HepG2 (cell line): ENCODE measurements around the gene LRRN3. TPM values are rescaled to one million over a fixed set of nuclear protein-coding genes. Genes with fewer than 3 reads are reported as not detected.

Source experiments
- ATAC-seq: fragments of 200-7000 bp; cut with Tn5 transposase; 3 replicates; pipeline ENCODE4 v1.9.1; 2020; ENCODE audit warnings: mild to moderate bottlenecking, moderate library complexity
- BruUV-seq: library from RNA; stranded (reverse); fragments of 400-500 nt; replicated peaks from 2 replicates; lab custom pipeline; 2021; lab: Mats Ljungman, UMichigan
- CTCF ChIA-PET: fragments of 300-600 bp; formaldehyde crosslinking; extraction: SDS; loops from one replicate; lab custom pipeline; 2021; ENCODE audit warnings: low total read pairs, inconsistent platforms, low intra/inter-chr PET ratio; lab: Yijun Ruan, JAX
- POLR2A ChIA-PET: fragments of 350-600 bp; sonication (Branson Sonifier 250); formaldehyde crosslinking; loops from one replicate; lab custom pipeline; 2020; ENCODE audit warnings: antibody characterized with exemption, inconsistent platforms; lab: Yijun Ruan, JAX
- DNase-seq: peaks from one replicate; pipeline ENCODE4 v3.0.0-alpha.2; 2015; ENCODE audit warnings: low spot score
- FAIRE-seq: peaks from 3 replicates; lab custom pipeline; 2011; peaks lifted over from hg19 to GRCh38; lab: Jason Lieb, UNC
- H2AFZ ChIP-seq: one replicate; pipeline ENCODE4 v1.6.1; 2011; ENCODE audit warnings: low read length, inconsistent platforms
- H3K27ac ChIP-seq: fragments of 300-600 bp; 3 replicates; pipeline ENCODE4 v1.8.0; 2011; ENCODE audit warnings: mixed run types, mild to moderate bottlenecking, mixed read lengths, low read length, inconsistent platforms; ENCODE audit not compliant: insufficient read depth; ENCODE audit errors: extremely low read length
- H3K27me3 ChIP-seq, 2 experiments: fragments of 200-600 bp in 1 of 2; 2 replicates in 1 of 2; 3 replicates in 1 of 2; pipeline versions ENCODE4 v1.6.0 to v1.8.0; 2011; ENCODE audit warnings: low read length in 2 of 2, mild to moderate bottlenecking in 2 of 2, moderate library complexity in 2 of 2, inconsistent platforms in 1 of 2; ENCODE audit not compliant: insufficient read depth in 2 of 2, control insufficient read depth in 1 of 2
- H3K36me3 ChIP-seq, 2 experiments: fragments of 200-600 bp in 1 of 2; replicated peaks in 1 of 2; 2 replicates in 1 of 2; 3 replicates in 1 of 2; pipeline versions ENCODE4 v1.5.1 to v1.8.0; 2011; ENCODE audit warnings: low read length in 2 of 2, inconsistent platforms in 1 of 2; ENCODE audit not compliant: insufficient read depth in 2 of 2, control insufficient read depth in 1 of 2
- H3K4me1 ChIP-seq: 2 replicates; pipeline ENCODE4 v1.5.1; 2012; ENCODE audit warnings: low read length, inconsistent platforms; ENCODE audit not compliant: insufficient read depth
- H3K4me2 ChIP-seq: 2 replicates; pipeline ENCODE4 v1.6.0; 2011; ENCODE audit warnings: low read depth, low read length, inconsistent platforms
- H3K4me3 ChIP-seq, 3 experiments: fragments of 200-600 bp in 1 of 3; sonication (generic), shearing (Covaris generic) in 1 of 3; replicated peaks in 1 of 3; 2 replicates each; pipeline ENCODE4 v1.5.1; 2011 to 2016; ENCODE audit warnings: low read length in 3 of 3, inconsistent platforms in 2 of 3, low read depth in 2 of 3, mild to moderate bottlenecking in 2 of 3, control low read depth in 1 of 3, mixed read lengths in 1 of 3; ENCODE audit not compliant: insufficient read depth in 1 of 3
- H3K79me2 ChIP-seq: one replicate; pipeline ENCODE4 v1.6.1; 2011; ENCODE audit warnings: low read length, inconsistent platforms; ENCODE audit not compliant: insufficient read depth
- H3K9ac ChIP-seq: 2 replicates; pipeline ENCODE4 v1.6.0; 2011; ENCODE audit warnings: mild to moderate bottlenecking, low read depth, low read length, inconsistent platforms; ENCODE audit not compliant: insufficient read depth
- H3K9me3 ChIP-seq: 2 replicates; pipeline ENCODE4 v1.5.1; 2012; ENCODE audit warnings: mild to moderate bottlenecking, low read length
- H4K20me1 ChIP-seq: 2 replicates; pipeline ENCODE4 v1.6.0; 2011; ENCODE audit warnings: inconsistent platforms, mild to moderate bottlenecking, low read length, moderate library complexity; ENCODE audit not compliant: insufficient read depth
- ATRX ChIP-seq: sonication (generic); formaldehyde crosslinking; IDR thresholded peaks from 2 replicates; pipeline ENCODE4 v1.4.0; 2020; ENCODE audit warnings: missing genetic modification reagents, borderline replicate concordance
- HDAC1 ChIP-seq: sonication (generic); formaldehyde crosslinking; IDR thresholded peaks from 2 replicates; pipeline ENCODE4 v1.5.1; 2020; ENCODE audit warnings: mild to moderate bottlenecking, missing genetic modification reagents
- HES4 ChIP-seq: sonication (generic); formaldehyde crosslinking; IDR thresholded peaks from 2 replicates; pipeline ENCODE4 v1.9.0; 2021; ENCODE audit warnings: mild to moderate bottlenecking, missing genetic modification reagents, borderline replicate concordance
- IKZF4 ChIP-seq: sonication (generic); formaldehyde crosslinking; IDR thresholded peaks from 2 replicates; pipeline ENCODE4 v1.5.1; 2020; ENCODE audit warnings: borderline replicate concordance, mild to moderate bottlenecking, low read depth, missing genetic modification reagents; ENCODE audit errors: not compliant biosample characterization
- KDM2A ChIP-seq: sonication (generic); formaldehyde crosslinking; IDR thresholded peaks from 2 replicates; pipeline ENCODE4 v1.4.0; 2020; ENCODE audit warnings: low read depth, missing genetic modification reagents, borderline replicate concordance
- MATR3 ChIP-seq: sonication (generic); formaldehyde crosslinking; IDR thresholded peaks from 2 replicates; pipeline ENCODE4 v1.4.0; 2020; ENCODE audit warnings: missing genetic modification reagents
- NFE2 ChIP-seq: sonication (generic); formaldehyde crosslinking; IDR thresholded peaks from 2 replicates; pipeline ENCODE4 v1.4.0; 2020; ENCODE audit warnings: missing genetic modification reagents
- SETDB1 ChIP-seq: sonication (generic); formaldehyde crosslinking; IDR thresholded peaks from 2 replicates; pipeline ENCODE4 v1.5.1; 2020; ENCODE audit warnings: missing genetic modification reagents, mild to moderate bottlenecking, borderline replicate concordance
- SSRP1 ChIP-seq: IDR thresholded peaks from 2 replicates; pipeline ENCODE4 v1.6.1; 2016; ENCODE audit warnings: control low read depth
- YEATS2 ChIP-seq: sonication (generic); formaldehyde crosslinking; IDR thresholded peaks from 2 replicates; pipeline ENCODE4 v1.4.0; 2020; ENCODE audit warnings: missing genetic modification reagents, borderline replicate concordance
- ZNF446 ChIP-seq: sonication (generic); formaldehyde crosslinking; IDR thresholded peaks from 2 replicates; pipeline ENCODE4 v1.5.0; 2020; ENCODE audit warnings: mild to moderate bottlenecking, missing genetic modification reagents
- ZNF816 ChIP-seq: sonication (generic); formaldehyde crosslinking; IDR thresholded peaks from 2 replicates; pipeline ENCODE4 v1.8.0; 2022; ENCODE audit warnings: missing genetic modification reagents, mild to moderate bottlenecking, borderline replicate concordance
- WGBS: methylation state at CpG from one replicate; pipeline ENCODE4 v1.1.6; 2017; ENCODE audit warnings: low lambda C conversion rate; 5-methylcytosine and 5-hydroxymethylcytosine counted together
- in situ Hi-C: cut with HindIII; loops from 2 replicates; pipeline ENCODE4 v1.10.0; 2017; ENCODE audit warnings: low pct_unique_long_range_greater_than_20kb; ENCODE audit not compliant: extremely low pct_ligation_motif_present
- intact Hi-C: fragments of 100-400 bp; cut with micrococcal nuclease; formaldehyde crosslinking; loops from one replicate; pipeline ENCODE4 v1.10.0; 2022; ENCODE audit not compliant: unreplicated experiment
- polyA plus RNA-seq, 8 experiments: library from polyadenylated mRNA; depleted of rRNA in 3 of 8; stranded (reverse) in 7 of 8; unstranded in 1 of 8; fragments of >200 nt; fragmentation: Illumina TruSeq in 4 of 8; extraction: Trizol in 4 of 8; gene quantifications; 2 replicates each; pipeline versions ENCODE4 v1.2.1 to v1.2.3, GENCODE V29; 2011 to 2016; ENCODE audit warnings: low read depth in 4 of 8, missing spikeins in 1 of 8, mixed read lengths in 1 of 8; ENCODE audit not compliant: insufficient read depth in 1 of 8
- total RNA-seq, 5 experiments: library from RNA; depleted of rRNA; stranded (reverse); fragments of >200 nt; fragmentation: Illumina TruSeq; extraction: Trizol; gene quantifications; 2 replicates each; pipeline ENCODE4 v1.2.3, GENCODE V29; 2016; ENCODE audit warnings: low read depth in 1 of 5
- TF ChIP-seq, protein P1 (sequence below): sonication (generic); formaldehyde crosslinking; IDR thresholded peaks from 2 replicates; pipeline ENCODE4 v1.8.0; 2022; ENCODE audit warnings: mild to moderate bottlenecking, missing genetic modification reagents; ENCODE audit not compliant: insufficient replicate concordance

Gene LRRN3
- total and polyA plus RNA-seq, 2 of the 13 experiments (the other 11 are each of a cell fraction or from before 2014, with no cell fraction given) = 0.07 TPM; not detected in 1

GRCh38 chr7:111107579-111107978, 16.7 kb downstream of the LRRN3 start:
- Histone ChIP-seq H3K9me3 (no peaks in the 10 kb centered on the region), H3K79me2 (no peaks in the 10 kb centered on the region), H3K36me3 (no peaks in the 10 kb centered on the region), H2AFZ (no peak overlapping the region), H3K27me3 (no peaks in the 10 kb centered on the region), H3K9ac (no peak overlapping the region), H3K4me1 (no peaks in the 10 kb centered on the region), H3K4me2 (no peak overlapping the region), H3K4me3 (no peak overlapping the region), H4K20me1 (no peaks in the 10 kb centered on the region), H3K27ac (no peak overlapping the region)
- intact Hi-C loops = no loop called here
- BruUV-seq = no TSS peak
- ChIA-PET CTCF (no interaction called here), POLR2A (no interaction called here)
- no peak for TF ChIP-seq ATRX
- TF ChIP-seq HES4 (CRISPR knock-in tag) = no peak
- TF ChIP-seq, protein P1, sequence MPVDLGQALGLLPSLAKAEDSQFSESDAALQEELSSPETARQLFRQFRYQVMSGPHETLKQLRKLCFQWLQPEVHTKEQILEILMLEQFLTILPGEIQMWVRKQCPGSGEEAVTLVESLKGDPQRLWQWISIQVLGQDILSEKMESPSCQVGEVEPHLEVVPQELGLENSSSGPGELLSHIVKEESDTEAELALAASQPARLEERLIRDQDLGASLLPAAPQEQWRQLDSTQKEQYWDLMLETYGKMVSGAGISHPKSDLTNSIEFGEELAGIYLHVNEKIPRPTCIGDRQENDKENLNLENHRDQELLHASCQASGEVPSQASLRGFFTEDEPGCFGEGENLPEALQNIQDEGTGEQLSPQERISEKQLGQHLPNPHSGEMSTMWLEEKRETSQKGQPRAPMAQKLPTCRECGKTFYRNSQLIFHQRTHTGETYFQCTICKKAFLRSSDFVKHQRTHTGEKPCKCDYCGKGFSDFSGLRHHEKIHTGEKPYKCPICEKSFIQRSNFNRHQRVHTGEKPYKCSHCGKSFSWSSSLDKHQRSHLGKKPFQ (CRISPR knock-in tag) = no peak
- no peak for TF ChIP-seq MATR3 (CRISPR knock-in tag)
- no peak for TF ChIP-seq IKZF4 (CRISPR knock-in tag)
- TF ChIP-seq ZNF446 (CRISPR knock-in tag) = no peak
- TF ChIP-seq SSRP1 (CRISPR knock-in tag) = no peak
- TF ChIP-seq ZNF816 = no peak
- TF ChIP-seq KDM2A = no peak
- TF ChIP-seq HDAC1 (CRISPR knock-in tag) = no peak
- TF ChIP-seq YEATS2 (CRISPR knock-in tag) = no peak
- no peak for TF ChIP-seq SETDB1
- no peak for TF ChIP-seq NFE2
- FAIRE-seq (no peak), DNase-seq (no peak), ATAC-seq (no peak)
- in situ Hi-C loops = no loop called here
- WGBS = 59% methylated on average over 1 of the region's 1 CpG
